ENCODE results near the gene RPL10.

Gene RPL10

DNA sequence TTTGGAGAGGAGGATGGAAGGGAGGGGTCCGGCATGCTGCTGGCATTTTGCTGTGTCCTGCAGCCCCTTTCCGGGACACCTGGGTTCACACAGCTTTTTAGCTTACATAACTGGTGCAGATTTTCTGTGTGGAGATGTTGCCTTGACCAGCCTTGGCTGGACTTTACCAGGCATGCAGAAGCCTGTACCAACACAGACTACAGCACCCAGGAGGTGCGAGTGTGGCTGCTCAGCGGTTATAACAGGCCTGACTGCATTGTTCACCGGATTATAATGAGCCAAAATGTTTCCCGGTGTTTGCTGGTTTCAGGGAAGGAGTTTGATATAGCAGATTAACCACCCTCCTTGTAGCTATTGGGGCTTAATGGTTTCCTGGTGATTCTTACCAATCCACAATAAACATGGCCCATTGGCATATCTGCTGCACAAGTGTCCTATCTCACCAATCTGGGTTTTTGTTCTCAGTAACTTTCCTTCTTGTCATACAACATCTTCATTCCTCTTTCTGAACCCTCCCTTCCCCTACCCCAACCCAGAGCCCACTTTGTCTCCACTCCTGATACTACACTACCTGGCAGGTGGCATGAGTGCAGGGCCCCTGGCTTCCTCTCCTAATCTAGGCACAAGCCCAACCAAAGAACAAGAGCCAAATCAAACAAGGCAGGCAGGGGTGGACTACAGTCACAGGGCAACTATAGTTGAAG, 3.9 kb downstream of the RPL10 start:
- no peak for DNase-seq

DNA sequence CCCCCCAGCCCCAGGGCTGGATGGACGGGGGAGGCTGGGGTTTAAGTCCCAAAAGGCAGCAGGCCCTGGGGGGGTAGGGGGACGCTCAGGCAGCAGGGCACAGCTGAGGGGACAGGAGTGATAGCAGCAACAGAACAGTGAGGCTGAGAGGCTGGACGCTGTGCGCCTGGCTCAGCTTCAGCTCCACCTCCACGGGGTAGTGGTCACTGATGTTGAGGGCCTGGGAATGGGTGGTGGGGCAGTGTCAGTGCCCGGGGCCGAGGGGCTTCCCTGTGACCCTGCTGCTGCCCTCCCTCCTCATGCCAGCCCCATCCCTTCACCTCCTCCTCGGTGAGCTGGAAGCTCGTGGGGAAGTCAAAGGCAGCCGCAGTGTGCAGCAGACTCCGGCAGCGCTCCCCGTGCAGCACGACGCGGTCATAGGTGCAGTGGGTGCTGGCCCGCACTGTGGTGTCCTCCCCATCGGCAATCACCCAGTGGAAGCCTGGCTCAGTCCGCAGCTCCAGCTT, 4.5 kb downstream of the RPL10 start:
- no peak for DNase-seq

DNA sequence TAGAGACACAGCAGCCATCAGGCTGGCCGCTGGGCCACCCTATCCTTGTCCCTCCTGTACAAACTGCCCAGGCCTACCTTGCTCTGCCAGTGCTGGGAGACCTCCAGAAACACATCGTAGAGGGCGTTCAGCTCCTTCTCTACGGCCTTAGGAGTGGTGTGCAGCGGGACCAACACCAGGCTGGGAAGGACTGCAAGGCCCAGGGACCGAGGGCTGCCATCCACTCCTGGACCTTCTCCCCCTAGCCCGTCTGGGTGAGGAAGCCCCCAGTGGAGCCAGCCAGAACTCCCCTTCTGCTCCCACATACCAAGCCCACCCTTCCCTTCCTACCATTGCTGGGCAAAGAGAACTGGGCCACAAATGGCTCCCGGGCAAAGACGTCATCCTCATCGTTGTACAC, 5.0 kb downstream of the RPL10 start:
- no peak for DNase-seq

DNA sequence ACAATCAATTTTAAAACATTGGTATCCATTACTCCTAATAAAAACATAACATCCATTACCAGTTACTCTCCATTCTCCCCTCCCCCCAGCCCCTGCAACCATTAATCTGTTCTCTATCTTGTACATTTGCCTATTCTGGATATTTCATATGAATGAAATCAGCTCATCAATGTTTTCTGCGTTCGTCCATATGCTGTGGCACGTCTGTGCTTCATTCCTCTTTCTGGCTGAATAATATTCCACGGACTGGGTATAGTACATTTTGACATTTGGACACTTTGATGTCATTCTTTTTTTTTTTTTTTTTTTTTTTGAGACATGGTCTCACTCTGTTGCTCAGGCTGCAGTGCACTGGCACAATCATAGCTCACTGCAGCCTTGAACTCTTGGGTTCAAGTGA, 5.7 kb downstream of the RPL10 start:
- DNase-seq: no peak

DNA sequence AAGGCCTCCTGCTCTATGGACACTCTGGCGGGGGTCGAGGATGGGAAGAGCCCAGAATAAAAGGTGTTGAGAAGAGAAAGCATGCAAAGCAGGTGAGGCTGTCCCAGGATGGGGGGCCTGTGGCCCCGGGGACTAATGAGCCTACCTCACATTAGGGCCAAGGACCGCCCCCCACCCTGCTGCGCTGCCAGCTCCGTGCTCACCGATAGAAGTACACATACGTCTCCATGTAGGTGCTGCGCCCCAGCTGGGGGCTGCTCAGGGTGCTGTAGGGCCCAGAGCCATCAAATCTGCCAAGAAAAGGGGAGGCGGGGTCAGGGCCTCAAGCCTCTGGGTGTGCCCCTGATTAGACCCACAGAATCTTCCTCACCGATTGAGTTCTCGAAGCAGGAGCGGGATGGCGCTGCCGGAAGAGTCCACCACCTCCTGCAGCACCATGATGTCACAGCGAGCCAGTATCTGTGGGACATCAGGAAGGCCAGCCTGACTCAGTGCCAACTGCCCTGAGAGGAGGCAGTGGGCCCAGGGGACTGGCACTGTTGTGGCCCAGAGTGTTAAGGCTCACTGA, 6.5 kb downstream of the RPL10 start:
- no peak for DNase-seq

DNA sequence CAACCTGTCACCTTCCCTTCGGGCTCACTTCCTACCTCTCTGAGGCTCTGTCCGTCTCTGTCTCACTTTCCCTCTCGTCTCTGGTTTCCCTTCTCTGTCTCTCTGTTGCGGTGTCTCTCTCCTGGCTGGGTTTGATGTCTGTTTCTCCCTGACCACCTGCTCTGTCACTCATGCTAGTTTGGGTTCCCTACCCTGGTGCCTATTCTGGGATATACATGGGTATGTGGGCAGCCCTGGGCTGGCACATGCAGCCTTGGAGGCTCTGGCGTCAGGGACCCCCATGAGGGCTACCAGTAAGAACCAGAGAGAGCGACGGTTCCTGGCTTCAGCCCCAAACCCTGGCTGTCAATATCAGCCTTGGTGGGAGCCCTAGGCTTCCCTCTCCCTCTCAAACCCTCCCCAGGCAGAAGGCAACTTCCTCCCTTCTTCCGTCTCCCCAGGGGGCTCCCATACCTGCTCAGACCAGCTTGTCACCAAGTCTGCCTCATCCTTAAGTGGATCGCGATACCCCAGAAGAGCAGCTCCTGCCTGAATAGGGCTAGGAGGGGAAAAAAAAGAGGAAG, 10.6 kb downstream of the RPL10 start:
- no peak for DNase-seq

DNA sequence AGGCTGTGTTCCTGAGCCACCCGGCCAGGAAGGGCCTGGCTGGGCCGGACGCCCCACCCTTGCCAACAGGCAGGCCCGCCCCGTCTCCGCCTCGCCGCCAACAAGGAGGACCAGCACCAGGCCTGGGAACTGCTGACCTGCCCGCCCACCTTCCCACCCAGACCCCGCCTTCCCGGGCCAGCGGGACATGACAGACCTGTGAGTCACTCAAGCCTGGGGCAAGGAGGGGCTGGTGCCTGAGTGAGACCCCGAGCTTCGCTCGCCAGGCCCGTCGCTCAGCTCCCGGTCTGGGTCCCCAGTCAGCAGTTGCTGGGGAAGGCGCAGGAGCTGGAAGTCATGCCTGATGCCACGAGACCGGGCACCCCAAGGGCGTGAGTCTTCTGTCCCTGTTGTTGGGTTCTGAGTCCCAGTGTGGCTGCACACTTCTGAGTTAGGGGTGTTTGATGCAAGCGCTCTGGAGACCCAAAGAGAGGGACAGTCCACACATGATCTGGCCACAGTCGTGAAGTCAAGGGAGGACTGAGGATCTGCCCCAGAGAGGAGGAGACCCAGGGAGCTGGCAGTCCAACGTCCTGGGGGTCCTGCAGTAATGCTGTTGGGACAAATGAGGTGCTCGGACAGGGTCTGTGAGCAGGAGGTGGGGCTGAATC, 11.2 kb downstream of the RPL10 start, which contains the start of gene DNASE1L1:
DNASE1L1 (minus strand) TSS at position 33 of the 650 bp plus-strand sequence. CDS start 3,686 bp downstream, outside the sequence.
- DNase-seq: no peak

DNA sequence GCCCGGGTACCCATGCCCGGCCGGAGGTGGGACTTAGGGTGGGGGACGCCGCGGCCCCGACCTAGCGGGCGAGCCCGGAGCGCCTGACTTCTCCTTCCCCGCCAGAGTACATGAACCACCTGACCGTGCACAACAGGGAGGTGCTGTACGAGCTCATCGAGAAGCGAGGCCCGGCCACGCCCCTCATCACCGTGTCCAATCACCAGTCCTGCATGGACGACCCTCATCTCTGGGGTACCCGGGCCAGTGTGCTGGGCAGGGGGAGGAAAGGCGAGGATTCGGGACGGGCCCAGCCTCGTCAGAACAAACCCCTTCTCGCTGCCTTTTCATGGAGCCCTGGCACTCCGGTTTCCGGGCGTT, 13.8 kb downstream of the RPL10 start:
- peak; percentile 44 for DNase-seq

DNA sequence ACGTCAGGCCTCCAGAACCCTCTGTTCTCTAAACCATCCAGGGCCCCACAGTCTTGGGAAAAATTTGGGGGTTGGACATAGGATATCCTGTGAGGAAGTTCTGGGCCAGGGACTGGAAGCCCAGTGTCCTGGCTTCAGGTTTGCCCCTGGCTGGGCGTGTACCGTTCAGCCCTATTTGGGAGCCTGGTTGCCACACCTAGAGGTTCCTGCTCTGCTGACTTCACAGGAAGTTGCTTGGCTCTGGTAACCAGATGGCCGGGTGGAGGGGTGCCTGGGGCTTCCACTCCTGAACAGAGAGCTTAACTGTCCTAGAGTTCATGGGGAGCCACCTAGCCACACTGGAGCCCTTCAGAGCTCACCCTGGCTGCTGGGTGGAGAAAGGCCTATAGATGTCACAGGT, 14.3 kb downstream of the RPL10 start:
- DNase-seq: no peak

DNA sequence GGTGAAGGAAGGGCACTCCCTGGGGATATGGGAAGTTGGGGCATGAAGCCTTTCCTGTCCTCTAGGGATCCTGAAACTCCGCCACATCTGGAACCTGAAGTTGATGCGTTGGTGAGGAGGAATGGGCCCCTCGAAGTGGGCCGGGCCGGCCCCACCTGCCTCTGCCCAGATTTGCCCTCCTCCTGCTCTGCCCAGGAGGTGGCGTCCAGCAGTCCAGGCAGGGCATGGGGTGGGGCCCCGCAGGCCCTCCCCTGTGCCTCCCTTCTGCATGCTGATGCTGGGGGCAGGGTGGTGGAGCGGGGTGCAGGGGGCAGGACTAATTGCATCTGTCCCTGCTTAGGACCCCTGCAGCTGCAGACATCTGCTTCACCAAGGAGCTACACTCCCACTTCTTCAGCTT, 15.0 kb downstream of the RPL10 start:
- no peak for DNase-seq

DNA sequence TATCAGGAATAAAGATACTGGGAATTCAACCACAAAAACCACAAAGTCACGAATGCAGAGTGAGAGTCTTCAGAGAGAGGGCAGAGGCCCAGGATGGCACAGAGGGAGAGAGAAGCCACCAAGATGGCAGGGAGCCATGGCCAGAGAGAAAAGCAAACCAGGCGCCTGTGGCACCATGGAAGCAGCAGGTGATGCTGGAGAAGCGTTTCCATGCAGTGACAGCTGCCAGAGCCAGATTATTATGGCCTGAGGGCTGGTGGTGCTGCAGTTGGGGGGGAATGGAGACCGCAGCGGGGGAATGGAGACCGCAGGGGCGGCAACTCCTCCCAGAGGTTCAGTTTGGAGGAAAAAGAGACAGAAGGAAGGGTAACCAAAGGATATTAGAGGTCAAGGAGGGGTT, 19.0 kb downstream of the RPL10 start:
- DNase-seq: no peak

DNA sequence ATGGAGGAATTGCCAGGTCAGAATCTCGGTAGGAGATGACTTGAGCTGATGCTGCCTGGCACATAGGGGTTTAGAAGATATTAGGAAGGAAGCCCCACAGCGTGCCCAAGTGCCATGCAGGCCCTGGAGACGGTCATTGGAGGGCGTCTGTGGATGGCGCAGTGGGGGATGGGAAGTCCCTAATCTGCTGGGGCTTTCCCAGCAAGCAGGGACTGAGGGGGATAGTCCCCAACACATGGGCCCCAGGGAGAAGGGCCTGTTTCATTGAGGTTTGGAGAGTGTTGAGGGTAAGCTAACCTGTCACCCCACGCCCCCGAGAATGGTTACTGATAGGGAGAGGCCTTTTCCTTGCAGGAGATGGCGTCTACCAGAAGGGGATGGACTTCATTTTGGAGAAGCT, 21.0 kb downstream of the RPL10 start:
- DNase-seq: no peak

DNA sequence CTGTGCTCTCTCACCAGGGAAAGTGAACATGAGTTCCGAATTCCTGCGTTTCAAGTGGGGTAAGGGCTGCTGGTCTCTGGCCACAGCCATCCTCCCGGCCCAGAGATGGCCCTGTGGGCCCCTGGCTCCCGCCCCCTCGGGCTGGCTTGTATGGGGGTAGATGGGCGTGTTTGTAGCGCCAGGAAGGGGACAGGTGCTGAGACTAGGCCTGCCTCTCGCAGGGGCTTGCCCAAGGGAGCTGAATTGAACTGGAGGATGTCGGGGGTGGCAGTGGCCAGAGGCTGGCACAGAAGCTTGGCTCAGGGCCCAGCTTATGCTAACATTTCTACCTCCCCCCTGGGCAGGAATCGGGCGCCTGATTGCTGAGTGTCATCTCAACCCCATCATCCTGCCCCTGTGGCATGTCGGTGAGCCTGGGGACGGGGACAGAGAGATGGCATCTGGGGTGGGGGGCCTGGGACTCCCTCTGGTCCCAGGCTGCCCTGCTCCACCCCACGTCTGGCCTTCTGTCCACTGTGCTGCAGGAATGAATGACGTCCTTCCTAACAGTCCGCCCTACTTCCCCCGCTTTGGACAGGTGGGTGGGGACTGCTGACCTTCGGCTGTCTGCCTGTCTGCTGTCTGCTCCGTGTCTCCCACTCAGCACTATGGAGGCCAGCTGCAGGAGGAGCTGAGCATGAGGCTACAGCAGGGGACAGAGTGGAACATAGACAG, 21.7 kb downstream of the RPL10 start:
- no peak for DNase-seq

DNA sequence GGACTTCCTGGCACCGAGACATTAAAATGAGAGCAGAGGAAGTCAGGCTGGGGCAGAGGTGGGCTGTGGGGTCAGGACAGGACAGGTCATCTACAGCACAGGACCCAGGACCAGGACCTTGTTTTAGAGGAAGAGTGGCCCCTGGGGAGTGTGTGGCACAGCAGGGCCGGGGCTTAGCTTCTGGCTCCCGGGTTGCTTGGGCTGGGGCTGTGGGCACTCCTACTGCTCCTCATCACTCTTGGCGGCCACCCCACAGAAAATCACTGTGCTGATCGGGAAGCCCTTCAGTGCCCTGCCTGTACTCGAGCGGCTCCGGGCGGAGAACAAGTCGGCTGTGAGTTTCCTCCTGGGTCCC, 22.2 kb downstream of the RPL10 start:
- no peak for DNase-seq

DNA sequence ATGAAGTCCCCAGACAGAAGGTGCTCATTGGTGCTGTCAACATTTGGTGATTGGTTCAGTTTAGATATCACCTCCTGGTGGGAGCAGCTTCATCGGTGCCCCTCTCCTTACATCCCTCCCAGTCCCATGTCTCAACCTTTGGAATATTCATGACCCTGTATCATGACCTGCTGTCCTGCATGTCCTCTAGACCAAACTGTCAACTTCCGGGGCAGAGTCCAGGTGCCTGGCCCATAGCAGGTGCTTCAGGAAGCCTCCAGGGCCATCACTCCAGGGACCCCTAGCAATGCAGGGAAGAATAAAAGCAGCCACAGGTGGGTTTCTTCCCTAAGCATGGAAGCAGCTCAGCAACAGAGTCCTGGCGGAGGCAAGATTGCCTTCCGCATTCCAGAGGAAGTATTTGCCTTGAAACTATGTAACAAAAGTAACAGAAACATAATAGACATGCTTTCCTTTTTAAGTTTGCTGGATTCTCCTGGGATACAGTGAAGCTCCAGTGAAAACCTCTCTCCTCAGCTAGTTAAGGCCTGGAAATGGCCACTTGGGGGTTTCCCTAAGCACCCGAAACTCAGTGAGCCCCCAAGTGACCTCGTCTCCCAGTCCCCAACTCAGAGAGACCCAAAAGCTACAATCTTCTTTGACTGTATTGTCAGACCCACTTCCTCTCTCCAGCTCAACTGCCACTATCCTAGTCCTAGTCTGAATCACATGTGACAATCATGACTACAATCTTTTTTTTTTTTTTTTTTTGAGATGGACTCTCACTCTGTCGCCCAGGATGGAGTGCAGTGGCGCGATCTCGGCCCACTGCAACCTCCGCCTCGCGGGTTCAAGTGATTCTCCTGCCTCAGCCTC, 29.0 kb downstream of the RPL10 start:
- no peak for DNase-seq

DNA sequence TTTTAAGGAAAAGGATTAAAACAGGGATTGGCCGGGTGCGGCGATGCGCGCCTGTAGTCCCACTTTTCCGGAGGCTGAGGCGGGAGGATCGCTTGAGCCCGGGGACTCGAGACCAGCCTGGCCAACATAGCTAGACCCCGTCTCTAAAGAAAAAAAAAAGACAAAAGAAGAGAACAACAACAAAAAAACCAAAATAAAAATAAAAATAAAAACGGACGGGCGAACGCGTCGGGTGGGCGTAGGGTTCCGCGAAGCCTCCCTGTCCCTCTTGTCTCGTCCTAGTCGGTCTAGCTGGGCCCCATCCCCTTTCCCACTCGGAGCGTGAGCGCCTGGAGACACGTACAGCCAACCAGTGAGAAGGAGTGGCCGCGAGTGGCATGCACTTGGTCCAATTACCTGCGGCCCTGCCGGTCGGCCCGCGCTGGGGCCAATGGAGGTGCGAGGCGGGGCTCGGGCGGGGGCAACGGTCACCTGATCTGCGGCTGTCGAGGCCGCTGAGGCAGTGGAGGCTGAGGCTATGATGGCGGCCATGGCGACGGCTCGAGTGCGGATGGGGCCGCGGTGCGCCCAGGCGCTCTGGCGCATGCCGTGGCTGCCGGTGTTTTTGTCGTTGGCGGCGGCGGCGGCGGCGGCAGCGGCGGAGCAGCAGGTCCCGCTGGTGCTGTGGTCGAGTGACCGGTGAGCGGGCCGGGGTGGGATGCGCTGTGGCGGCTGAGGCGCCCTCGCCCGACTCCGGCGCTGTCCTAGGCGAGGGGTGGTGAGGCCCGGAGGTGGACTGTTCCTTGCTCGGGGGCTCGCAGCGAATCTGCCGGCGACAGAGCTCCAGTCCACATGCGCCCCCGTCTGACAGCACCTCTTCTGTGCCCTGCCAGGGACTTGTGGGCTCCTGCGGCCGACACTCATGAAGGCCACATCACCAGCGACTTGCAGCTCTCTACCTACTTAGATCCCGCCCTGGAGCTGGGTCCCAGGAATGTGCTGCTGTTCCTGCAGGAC, 30.3 kb downstream of the RPL10 start, which contains the start of gene ATP6AP1:
ATP6AP1 (plus strand) TSS at position 502 of the 996 bp plus-strand sequence; CDS start at position 518, 16 bp downstream.
- peak; percentile 86 for DNase-seq

DNA sequence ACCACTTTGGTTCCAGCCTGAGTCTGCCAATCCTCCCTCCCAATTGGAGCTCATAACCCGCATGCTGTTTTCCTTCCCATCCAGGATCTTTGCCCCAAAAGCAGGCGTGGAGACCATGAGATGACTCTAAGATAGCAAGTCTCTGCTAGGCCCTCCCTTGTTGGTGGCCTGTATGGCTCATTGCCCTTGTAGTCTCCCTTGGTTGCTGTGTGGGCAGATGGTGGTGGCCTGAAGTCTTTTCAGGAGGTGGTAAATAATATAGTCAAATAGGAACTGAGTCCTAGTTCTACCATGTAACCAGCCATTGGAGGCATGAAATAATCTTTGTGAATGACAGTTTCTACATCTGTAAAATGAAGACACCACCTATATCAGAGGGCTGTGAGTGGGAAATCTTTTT, 31.5 kb downstream of the RPL10 start:
- no peak for DNase-seq

DNA sequence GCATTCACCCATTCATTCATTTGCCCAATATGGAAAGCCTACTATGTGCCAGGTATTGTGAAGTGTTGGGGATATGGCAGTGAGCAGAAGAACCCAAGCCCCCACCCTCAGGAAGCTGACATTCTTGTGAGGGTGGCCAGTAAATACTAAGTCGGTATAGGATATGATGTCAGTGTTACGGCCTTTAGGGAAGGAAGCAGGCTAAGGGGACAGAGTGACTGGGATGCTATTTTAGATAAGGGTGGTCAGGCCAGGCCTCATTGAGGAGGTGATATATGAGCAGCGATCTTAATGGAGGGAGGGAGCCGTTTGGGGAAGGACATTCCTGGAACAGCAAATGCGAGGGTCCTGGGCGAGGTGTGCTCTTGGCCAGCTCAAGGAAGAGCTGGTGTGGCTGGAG, 32.3 kb downstream of the RPL10 start:
- no peak for DNase-seq

DNA sequence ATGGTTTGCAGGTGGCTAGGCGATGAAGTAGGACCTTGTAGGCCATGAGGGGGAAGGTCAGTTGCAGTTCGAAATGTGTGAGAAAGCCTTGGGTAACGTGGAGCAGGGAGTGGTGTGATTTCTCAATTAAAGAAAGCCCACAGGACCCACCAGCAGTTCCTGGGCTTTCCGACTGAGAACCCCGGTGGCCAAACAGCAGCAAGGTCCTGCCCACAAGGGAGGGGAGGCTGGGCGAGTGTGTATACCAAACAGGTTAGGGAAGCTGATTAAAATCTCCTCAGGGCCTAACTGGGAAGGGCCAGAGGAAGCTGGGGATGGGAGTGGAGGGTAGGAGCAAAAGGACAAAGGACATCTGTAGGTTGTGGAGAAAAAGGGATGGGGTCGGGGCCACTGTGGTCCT, 32.7 kb downstream of the RPL10 start:
- DNase-seq: no peak

DNA sequence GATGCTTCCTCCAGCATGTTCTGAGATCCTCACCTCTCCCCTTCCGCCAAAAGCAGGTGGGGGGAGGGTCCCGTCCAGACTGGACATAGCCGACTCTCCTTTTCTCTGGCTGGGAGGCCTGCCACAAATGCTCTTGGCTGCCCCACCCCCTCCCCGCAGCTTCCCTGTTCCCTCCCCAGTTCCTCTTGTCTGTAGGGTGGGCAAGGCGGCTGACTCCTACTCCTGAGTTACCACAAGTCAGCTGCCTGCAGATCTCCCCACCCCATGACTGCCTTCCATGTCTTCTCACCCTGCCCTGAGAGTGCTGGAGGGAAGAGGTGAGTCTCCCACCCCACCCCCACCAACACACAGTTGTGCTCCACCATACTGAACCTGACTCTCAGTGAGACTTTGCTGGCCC, 33.2 kb downstream of the RPL10 start:
- DNase-seq: no peak

DNA sequence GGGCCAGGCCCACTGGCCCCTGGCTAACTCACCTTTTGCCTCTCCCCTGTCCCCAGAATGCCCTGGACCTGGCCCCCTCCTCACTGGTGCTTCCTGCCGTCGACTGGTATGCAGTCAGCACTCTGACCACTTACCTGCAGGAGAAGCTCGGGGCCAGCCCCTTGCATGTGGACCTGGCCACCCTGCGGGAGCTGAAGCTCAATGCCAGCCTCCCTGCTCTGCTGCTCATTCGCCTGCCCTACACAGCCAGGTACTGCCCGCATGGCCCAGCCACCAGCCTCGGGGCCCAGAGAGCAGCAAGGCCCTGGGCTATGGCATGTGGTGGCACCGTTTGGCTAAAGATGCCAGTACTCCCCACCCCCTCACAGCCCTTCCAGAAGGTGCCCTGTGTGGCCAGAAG, 34.0 kb downstream of the RPL10 start:
- DNase-seq: no peak
